GM18951 (cell line): ENCODE measurements around the gene MAP7D1.
A peak's percentile ranks its signal among the peaks of the same experiment; 100 is the strongest.

Experiments
- POLR2A ChIP-seq: IDR thresholded peaks from 4 replicates; pipeline ENCODE4 v1.6.1; 2011; ENCODE audit warnings: mild to moderate bottlenecking; ENCODE audit not compliant: insufficient read length, insufficient read depth; ENCODE audit errors: extremely low read depth
- in situ Hi-C: fragments of 300-500 bp; cut with MboI; formaldehyde crosslinking; loops from one replicate; pipeline ENCODE4 v1.12.0; 2022; ENCODE audit warnings: low sequenced_read_pairs, mixed read lengths, inconsistent platforms; ENCODE audit not compliant: unreplicated experiment

The MAP7D1 gene

DNA sequence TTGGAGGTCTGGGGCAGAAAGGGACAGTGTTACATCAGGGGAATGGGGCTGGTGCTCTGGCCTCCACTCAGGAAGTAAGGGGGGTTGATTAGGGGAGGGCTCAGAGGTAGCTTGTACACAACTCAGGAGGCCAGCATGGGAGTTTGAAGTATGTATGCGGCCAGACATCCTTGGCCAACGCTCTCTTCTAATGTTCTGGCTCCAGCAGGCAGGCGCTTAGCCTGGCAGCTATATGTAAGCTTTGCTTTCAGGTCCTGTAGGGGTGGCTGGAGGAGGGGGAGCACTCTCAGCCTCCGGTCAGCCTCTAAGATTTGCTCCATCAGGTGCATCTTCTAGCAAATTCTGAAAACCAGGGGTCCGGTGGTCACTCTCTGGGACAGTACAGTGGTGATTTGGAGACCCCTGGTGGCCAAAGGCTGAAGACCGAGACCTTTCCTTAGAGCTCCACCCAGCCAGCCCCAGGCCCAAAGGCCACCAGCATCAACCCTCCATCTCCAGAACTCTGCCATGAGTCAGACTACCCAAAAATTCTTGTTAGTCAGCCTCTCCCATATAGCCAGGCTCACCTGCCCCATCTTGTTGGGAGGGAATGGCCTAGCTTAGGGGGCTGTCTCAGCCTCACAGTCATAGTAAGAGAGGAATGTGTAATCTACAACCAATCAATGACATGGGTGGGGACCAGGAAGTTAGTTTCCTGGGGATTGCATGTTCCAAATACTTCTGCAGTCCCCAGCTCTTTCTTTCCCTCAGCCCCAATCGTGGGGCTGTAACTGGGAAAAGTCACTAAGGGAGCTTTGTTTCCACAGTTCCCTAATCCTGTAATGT lies 21.2 kb upstream of the MAP7D1 start:
- TF ChIP-seq POLR2A, result no peak
- in situ Hi-C loops, result no loop called here

DNA sequence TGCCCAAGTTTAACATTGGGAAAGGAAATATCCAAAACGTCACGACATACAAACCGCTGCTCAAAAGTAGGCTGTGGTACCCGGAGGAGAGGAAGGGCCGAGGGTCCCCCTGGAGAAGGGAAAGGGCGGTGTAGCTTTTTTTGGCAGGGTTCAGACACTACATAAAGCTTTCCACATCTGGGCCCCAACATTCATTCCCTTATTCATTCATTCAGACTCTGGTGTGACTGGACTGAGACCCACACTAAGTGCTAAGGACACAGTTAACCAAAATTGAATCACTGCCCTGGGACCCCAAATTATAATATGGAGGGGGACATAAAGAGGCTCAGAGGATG lies 20.7 kb upstream of the MAP7D1 start:
- in situ Hi-C loops, result no loop called here
- TF ChIP-seq POLR2A, result no peak

DNA sequence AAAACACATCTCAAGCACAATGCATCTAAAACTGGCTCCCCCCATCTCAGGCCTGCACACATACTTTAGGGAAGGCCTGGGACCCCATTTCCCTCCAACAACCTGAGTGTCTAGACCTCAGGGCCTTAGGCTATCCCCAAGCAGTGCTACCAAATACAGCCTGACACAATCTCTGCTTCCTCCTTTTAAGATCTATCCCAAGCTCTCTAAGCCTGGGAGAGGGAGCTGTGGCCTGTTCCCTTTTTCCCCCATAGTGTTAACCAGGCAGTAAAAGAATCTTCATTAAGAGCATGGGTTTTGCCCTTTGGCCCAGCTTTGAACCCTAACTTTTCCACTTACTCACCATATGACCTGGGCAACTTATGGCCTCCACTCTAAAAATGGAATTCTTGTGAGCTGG lies 20.2 kb upstream of the MAP7D1 start:
- TF ChIP-seq POLR2A, result no peak
- in situ Hi-C loops, result no loop called here

DNA sequence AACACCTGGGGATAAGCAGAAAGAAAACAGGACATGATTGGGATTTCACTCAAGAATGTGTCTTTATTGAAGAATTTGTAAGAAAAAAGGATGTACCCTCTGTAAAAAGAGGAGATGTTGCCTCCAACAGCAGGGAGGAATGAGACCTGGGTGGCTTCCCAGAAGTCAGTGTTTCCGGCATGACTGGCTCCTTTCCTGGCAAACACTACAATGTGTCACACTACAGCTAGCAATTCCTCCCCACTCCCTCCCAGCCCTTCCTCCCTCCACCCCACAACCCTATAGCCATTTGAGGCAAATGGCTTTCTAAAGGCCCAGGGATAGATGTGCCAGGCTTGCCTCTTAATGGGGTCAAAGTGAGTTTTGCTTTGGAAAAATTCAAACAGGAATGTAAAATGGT lies 19.4 kb upstream of the MAP7D1 start:
- in situ Hi-C loops, result no loop called here
- TF ChIP-seq POLR2A, result no peak

DNA sequence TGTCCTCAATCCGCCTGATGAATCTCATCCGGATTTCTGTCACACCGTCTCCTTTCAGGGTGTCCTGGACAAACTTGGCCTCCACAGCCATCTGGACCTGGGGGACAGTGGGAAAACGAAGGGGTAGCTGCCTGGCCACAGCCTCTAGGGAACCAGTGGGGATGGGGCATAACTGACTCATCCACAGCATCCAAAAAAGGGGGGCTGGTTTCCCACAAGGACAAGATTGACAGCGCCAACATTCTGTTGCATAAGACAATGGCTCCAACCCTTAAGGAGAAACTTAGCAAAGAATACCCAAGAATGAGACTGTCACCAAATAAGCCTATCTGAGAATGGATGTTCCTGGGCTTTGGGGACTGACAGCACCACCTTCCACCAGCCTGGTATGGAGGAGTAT lies 18.7 kb upstream of the MAP7D1 start:
- no peak for TF ChIP-seq POLR2A
- in situ Hi-C loops, result no loop called here

DNA sequence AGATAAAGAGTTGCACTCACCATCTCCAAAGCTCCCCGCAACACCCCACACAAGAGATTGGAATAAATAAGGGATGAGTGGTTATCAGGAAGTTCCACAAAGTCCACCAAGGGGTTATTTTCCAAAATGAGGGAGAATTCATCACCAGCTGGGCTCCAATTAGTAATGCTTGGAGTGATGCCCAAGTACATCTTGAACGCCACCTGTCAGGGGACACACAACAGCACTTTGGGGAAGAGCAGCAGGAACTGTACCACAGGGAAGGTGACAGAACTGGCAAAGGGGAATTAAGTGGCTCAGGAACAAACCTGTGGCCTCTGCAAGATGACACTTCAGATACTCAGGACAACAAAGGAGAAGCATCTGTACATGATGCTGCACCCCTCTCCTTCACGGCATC lies 18.2 kb upstream of the MAP7D1 start:
- no peak for TF ChIP-seq POLR2A
- in situ Hi-C loops, result no loop called here

DNA sequence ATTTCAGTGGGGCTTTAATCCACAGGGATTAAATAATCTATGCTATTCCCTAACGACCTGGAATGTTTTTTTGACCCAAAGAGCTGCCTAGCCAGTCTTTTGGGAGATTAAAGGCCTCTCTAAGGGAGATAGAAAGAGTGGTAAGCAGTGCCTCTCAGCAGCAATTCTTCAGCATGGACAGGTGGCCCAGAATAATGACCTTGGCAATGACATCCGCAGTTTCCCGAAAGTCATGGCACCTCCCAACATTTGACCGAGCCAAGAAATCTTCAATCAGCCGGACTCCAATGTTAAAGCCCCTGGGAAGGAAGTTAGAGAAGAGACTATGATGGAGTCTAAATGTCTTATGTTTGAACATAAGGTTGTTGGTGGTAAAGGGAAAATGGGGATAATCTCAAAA lies 16.4 kb upstream of the MAP7D1 start:
- in situ Hi-C loops, result no loop called here
- TF ChIP-seq POLR2A, result no peak

DNA sequence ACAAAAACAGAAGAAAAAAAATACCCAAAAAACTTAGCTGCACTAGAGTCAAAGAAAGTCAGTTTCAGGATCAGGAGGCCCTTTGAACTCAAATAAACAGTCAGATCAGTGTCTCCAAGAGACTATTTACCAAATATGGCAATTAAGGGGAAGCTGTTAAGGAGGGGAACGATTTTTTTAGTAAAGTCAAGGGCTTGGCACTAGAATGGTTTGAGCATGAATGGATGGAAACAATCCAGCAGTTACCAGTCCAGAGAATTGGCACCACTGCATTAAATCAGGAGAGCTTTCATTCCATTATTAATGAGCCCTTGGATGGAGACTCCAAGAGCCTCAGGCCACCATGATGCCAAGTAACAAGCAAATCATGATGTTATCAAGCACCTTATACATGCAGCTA lies 13.8 kb upstream of the MAP7D1 start:
- TF ChIP-seq POLR2A, result no peak
- in situ Hi-C loops, result no loop called here

DNA sequence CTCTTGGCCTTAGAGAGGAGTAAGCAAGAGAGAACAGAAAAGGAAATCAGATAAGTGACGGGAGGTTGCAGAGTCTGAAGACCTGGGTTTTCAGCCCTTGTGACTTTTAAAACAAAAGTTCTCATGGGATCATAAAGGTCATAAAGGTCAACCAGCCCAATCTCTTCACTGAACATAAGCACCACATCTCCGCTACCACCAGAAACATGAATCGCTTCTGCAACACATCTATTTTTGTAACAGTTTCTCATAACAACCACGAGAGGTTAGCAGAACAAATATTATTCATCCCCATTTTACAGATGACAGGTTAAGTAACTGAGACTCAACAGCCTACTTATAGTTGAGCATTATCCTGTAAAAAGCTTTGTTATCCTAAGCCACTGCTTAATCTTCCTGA lies 12.5 kb upstream of the MAP7D1 start:
- no peak for TF ChIP-seq POLR2A
- in situ Hi-C loops, result no loop called here

DNA sequence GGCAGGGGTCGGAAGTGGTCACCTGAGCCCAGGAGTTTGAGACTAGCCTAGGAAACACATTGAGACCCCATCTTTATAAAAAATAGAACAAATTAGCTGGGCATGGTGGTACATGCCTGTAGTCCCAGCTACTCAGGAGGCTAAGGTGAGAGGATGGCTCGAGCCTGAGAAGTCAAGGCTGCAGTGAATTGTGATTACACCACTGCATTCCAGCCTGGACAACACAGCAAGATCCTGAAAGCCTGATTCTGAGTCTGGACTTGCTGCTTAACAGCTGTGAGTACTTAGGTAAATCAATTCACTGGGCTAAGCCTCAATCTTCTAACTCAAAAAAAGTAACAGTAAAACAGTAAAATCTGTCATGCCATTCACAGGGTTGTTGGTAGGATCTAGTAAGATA lies 11.5 kb upstream of the MAP7D1 start:
- in situ Hi-C loops, result no loop called here
- TF ChIP-seq POLR2A, result no peak

DNA sequence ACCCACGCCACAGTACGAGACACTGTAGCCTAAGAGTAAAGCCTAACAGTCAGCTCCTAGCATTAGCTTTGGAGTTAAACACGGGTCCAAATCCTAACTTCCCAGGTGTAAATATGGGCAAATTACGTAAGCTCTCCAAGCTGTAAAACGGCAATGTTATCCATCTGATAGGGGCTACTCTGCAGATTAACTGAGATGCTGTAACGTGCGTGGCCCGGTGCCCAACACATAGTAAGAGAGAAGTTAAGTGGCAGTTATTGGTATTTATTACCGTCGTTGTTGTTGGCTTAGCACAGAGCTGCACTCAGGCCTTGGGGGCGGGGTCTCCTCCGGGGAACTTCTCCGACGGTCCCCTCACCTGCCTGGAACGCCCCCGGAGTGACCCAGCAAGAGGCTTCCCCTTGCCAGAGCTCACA lies 7.1 kb upstream of the MAP7D1 start:
- in situ Hi-C loops, result no loop called here
- TF ChIP-seq POLR2A, result no peak

DNA sequence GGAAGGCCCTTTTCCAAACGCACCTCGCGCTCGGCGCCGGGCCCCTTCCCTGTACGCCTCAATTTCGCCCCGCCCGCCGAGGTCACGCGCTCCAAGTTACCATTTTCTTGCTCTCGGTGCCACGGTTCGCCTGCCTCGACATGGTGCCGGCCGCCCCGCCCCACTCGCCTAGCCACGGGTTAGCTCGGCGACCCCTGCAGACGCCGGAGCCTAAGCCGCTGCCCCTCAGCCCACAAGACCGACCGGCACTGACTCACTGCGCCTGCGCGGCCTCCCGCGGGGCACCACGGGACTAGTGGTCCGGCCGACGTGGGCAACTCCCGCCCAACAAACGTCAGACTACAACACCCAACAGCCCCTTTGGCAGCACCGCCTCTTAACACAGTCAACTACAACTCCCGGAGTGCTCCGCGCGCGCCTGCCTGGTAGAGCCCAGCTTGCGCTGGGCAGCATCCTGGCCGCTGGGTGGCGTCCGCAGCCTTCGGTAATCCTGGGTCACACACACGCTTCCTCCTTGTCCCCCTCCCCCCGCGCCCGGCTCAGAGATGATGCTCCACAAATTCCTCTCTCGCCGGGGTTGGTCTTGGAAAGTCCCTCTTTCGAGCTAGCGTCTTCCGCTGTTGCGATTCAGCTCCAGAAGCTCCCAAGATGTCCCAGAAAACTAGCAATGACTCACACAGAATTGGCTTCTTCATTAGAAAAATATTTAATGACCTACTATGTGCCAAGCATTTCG lies 6.6 kb upstream of the MAP7D1 start, which contains the start of gene TRAPPC3:
TRAPPC3 (minus strand) TSS at position 250 of the 736 bp plus-strand sequence; CDS start at position 142, 108 bp downstream.
- TF ChIP-seq POLR2A, result peak; percentile 87
- in situ Hi-C loops, result no loop called here

DNA sequence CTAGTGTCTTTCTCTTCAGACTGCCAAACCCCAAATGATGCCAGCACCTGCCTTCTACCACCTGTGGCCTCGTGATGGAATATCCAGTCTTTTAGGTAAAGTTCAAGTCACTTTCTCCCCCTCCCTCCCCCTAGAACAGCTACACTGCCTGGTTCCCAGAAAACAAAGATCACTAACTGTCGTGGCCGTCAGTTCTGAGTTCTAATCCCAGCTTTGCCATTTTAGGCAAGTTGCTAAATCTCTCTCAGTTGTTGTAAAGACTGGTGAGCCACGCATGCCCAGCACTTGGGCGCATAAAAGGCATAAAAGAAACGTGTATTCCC lies 6.0 kb upstream of the MAP7D1 start:
- in situ Hi-C loops, result no loop called here
- no peak for TF ChIP-seq POLR2A
